Sigmoid colon (tissue), 4 donors: ENCODE data around the gene CAMTA1.

Source experiments
- POLR2A ChIP-seq, 2 donors: fragments of 450-650 bp; IDR thresholded peaks; one replicate each; pipeline ENCODE4 v1.6.1; 2016; ENCODE audit warnings: antibody characterized with exemption in 2 of 2, mild to moderate bottlenecking in 2 of 2, moderate library complexity in 2 of 2
- POLR2AphosphoS5 ChIP-seq, 4 donors: sonication (generic); formaldehyde crosslinking; IDR thresholded peaks; one replicate each; pipeline ENCODE4 v1.6.1; 2017; ENCODE audit warnings: antibody characterized with exemption in 4 of 4

DNA sequence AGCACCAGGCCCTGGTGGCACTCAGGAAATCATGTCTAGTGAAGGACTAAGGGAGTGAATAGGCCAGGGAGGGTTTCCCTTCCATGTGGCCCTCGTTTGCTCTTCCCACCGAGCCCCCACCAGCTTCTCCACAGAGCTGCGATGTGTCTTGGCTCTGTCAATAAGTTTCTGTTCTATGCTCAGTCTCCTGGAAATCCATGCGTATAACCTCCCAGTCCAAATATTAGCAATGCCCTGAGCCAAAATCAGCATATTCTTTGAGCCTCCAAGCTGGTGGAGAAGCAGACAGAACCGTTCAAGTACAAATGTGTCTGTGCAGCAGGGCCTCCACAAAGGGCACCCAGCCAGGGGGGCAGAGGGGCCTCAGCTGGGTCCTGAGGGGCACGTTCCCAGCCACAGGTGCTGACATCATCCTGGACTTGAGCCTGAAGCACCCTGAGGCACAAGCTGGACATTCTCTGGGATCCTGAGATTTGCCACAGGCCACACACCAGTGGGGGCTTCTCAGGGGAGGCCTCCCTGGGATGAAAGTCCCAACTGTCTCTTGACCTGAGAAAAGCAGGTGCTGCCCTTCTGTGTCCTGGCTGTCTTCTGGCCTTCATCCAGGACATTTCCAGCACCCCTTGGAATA, 635.3 kb downstream of the CAMTA1 start:
- TF ChIP-seq POLR2AphosphoS5 (IDR thresholded peaks at IDR 0.05), result no peak
- no peak for TF ChIP-seq POLR2A (IDR thresholded peaks at IDR 0.05)
